OCI-LY7 (cell line): Measurements from ENCODE around the gene CGNL1. TPM values are rescaled to one million over a fixed set of nuclear protein-coding genes. Genes with fewer than 3 reads are reported as not detected.

Experiments
- BruUV-seq: library from RNA; stranded (reverse); fragments of 400-500 nt; replicated peaks from 2 replicates; lab custom pipeline; 2021; lab: Mats Ljungman, UMichigan
- CTCF ChIA-PET: fragments of 300-600 bp; sonication (Branson Sonifier 250); formaldehyde crosslinking; loops from one replicate; lab custom pipeline; 2022; ENCODE audit warnings: antibody characterized with exemption; ENCODE audit not compliant: unreplicated experiment; lab: Charles Lee
- POLR2A ChIA-PET: fragments of 300-600 bp; sonication (Branson Sonifier 250); formaldehyde crosslinking; loops from one replicate; lab custom pipeline; 2022; ENCODE audit warnings: antibody characterized with exemption; lab: Charles Lee
- DNase-seq: peaks from one replicate; pipeline ENCODE4 v3.0.0-alpha.2; 2015; ENCODE audit warnings: low spot score
- H2AFZ ChIP-seq: fragments of 200-600 bp; sonication (generic), shearing (Covaris generic); 2 replicates; pipeline ENCODE4 v1.6.1; 2014; ENCODE audit warnings: mild to moderate bottlenecking, antibody characterized with exemption, low read length, moderate library complexity
- H3K27ac ChIP-seq: fragments of 200-600 bp; sonication (generic); 2 replicates; pipeline ENCODE4 v1.5.1; 2014; ENCODE audit warnings: mixed run types, low read depth, mild to moderate bottlenecking, moderate library complexity, low read length, inconsistent platforms; ENCODE audit not compliant: poor library complexity, severe bottlenecking
- H3K36me3 ChIP-seq: fragments of 200-600 bp; sonication (generic); 2 replicates; pipeline ENCODE4 v1.6.1; 2014; ENCODE audit warnings: mild to moderate bottlenecking, antibody characterized with exemption, low read length, moderate library complexity, mixed read lengths; ENCODE audit not compliant: insufficient read depth
- H3K4me1 ChIP-seq: fragments of 200-600 bp; sonication (generic); 2 replicates; pipeline ENCODE4 v1.5.1; 2014; ENCODE audit warnings: mild to moderate bottlenecking, low read length; ENCODE audit not compliant: insufficient read depth, poor library complexity, severe bottlenecking
- H3K4me2 ChIP-seq: fragments of 200-600 bp; sonication (generic); 2 replicates; pipeline ENCODE4 v1.6.1; 2014; ENCODE audit warnings: mild to moderate bottlenecking, low read length
- H3K4me3 ChIP-seq: fragments of 200-600 bp; sonication (generic); 2 replicates; pipeline ENCODE4 v1.5.1; 2014; ENCODE audit warnings: mild to moderate bottlenecking, low read depth, low read length; ENCODE audit not compliant: poor library complexity, severe bottlenecking
- H3K79me2 ChIP-seq: fragments of 200-600 bp; sonication (generic); 2 replicates; pipeline ENCODE4 v1.6.1; 2016; ENCODE audit warnings: low read depth, mild to moderate bottlenecking, low read length, moderate library complexity, mixed read lengths; ENCODE audit not compliant: insufficient read depth
- H3K9me2 ChIP-seq: fragments of 200-600 bp; sonication (generic); 2 replicates; pipeline ENCODE4 v1.6.1; 2016; ENCODE audit warnings: mild to moderate bottlenecking, low read length, mixed read lengths; ENCODE audit not compliant: insufficient read depth
- H3K9me3 ChIP-seq: fragments of 200-600 bp; sonication (generic); 2 replicates; pipeline ENCODE4 v1.6.1; 2014; ENCODE audit warnings: mild to moderate bottlenecking, mixed run types, low read length, mixed read lengths
- H4K20me1 ChIP-seq: fragments of 200-600 bp; sonication (generic); 2 replicates; pipeline ENCODE4 v1.6.1; 2014; ENCODE audit warnings: mild to moderate bottlenecking, antibody characterized with exemption, low read length, moderate library complexity, mixed read lengths; ENCODE audit not compliant: insufficient read depth
- EZH2phosphoT487 ChIP-seq: fragments of 200-600 bp; sonication (generic); IDR thresholded peaks from 2 replicates; pipeline ENCODE4 v1.6.1; 2018; ENCODE audit warnings: low read depth, borderline replicate concordance, mild to moderate bottlenecking, mixed run types, antibody characterized with exemption, low read length, moderate library complexity, mixed read lengths
- intact Hi-C: fragments of 100-400 bp; cut with micrococcal nuclease; formaldehyde crosslinking; loops from one replicate; pipeline ENCODE4 v1.10.0; 2022; ENCODE audit not compliant: unreplicated experiment
- total RNA-seq, 2 experiments: library from RNA; depleted of rRNA in 1 of 2; stranded (reverse); fragments of >200 nt in 1 of 2; shearing (Covaris generic) in 1 of 2; gene quantifications; 2 replicates each; pipeline ENCODE4 v1.2.3, GENCODE V29; 2014 to 2022
- TF ChIP-seq, protein P1 (sequence below): fragments of 200-600 bp; sonication (generic); conservative IDR thresholded peaks from 2 replicates; pipeline ENCODE4 v1.5.1; 2014; ENCODE audit warnings: mild to moderate bottlenecking, antibody characterized with exemption, low read length, moderate library complexity, mixed read lengths

The CGNL1 gene
- total RNA-seq, 2 experiments from 2014 or later = 0.04 TPM; not detected in 1

DNA sequence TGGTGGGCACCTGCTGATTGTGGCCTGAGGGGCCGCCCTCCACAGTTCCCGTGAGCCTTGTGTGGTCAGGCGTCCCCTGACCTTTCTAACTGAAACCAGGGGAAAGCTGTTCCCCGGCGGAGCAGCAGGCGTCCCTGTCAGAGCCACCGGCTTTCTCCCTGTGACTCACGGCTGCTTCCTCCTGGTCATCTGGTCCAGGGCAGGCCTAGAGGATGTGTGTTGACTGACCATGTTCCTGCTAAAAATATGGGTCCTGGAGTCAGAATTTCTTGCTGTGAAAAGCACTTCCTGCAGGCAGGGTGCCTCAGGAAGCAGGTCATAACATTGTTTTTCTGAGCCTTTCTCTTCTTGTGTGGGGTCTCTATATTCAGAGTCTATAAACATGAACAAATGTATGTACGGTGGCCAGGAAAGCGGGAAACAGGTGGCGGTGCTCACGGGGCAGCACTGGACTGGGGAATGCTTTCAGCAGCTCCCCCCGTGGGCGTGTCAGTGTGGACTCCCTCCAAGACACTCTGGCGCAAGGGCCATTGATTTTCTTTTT is 38.4 kb upstream of the CGNL1 start:
- Histone ChIP-seq H3K4me3 (no peak overlapping the region), H3K79me2 (no peaks in the 10 kb centered on the region), H3K9me2 (no peaks in the 10 kb centered on the region), H3K4me2 (no peak overlapping the region), H4K20me1 (no peaks in the 10 kb centered on the region), H3K9me3 (no peaks in the 10 kb centered on the region), H3K4me1 (no peaks in the 10 kb centered on the region), H3K36me3 (no peaks in the 10 kb centered on the region), H2AFZ (no peak overlapping the region), H3K27ac (no peak overlapping the region)
- no peak for TF ChIP-seq EZH2phosphoT487
- TF ChIP-seq, protein P1, sequence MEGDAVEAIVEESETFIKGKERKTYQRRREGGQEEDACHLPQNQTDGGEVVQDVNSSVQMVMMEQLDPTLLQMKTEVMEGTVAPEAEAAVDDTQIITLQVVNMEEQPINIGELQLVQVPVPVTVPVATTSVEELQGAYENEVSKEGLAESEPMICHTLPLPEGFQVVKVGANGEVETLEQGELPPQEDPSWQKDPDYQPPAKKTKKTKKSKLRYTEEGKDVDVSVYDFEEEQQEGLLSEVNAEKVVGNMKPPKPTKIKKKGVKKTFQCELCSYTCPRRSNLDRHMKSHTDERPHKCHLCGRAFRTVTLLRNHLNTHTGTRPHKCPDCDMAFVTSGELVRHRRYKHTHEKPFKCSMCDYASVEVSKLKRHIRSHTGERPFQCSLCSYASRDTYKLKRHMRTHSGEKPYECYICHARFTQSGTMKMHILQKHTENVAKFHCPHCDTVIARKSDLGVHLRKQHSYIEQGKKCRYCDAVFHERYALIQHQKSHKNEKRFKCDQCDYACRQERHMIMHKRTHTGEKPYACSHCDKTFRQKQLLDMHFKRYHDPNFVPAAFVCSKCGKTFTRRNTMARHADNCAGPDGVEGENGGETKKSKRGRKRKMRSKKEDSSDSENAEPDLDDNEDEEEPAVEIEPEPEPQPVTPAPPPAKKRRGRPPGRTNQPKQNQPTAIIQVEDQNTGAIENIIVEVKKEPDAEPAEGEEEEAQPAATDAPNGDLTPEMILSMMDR = no peak
- no TSS peak for BruUV-seq
- ChIA-PET CTCF (no interaction called here), POLR2A (no interaction called here)
- intact Hi-C loops = no loop called here
- DNase-seq = no peak

DNA sequence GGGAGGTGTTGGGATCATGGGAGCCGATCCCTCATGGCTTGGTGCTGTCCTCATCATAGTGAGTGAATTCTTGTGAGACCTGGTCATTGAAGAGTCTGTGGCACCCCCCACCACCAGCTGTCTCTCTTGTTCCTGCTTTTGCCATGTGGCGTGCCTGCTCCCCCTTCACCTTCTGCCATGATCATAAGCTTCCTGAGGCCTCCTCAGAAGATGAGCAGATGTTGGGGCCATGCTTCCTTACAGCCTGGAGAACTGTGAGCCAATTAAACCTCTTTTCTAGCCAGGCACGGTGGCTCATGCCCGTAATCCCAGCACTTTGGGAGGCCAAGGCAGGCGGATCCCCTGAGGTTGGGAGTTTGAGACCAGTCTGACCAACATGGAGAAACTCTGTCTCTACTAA is 37.0 kb upstream of the CGNL1 start:
- H3K4me2 ChIP-seq = no peak overlapping the region
- H3K4me1 ChIP-seq = no peaks in the 10 kb centered on the region
- H4K20me1 ChIP-seq = no peaks in the 10 kb centered on the region
- H3K36me3 ChIP-seq = no peaks in the 10 kb centered on the region
- intact Hi-C loops = no loop called here
- H3K4me3 ChIP-seq = no peak overlapping the region
- BruUV-seq = no TSS peak
- POLR2A ChIA-PET = no interaction called here
- no peaks in the 10 kb centered on the region for H3K9me2 ChIP-seq
- no peaks in the 10 kb centered on the region for H3K79me2 ChIP-seq
- H3K9me3 ChIP-seq = no peaks in the 10 kb centered on the region
- TF ChIP-seq EZH2phosphoT487 = no peak
- TF ChIP-seq, protein P1 = no peak
- CTCF ChIA-PET = interaction anchor here (3.3 kb wide), 1 partner anchor 189 kb away, joined by 12 read pairs; no protein-coding TSS in a partner anchor
- no peak overlapping the region for H2AFZ ChIP-seq
- H3K27ac ChIP-seq = no peak overlapping the region
- DNase-seq = no peak

DNA sequence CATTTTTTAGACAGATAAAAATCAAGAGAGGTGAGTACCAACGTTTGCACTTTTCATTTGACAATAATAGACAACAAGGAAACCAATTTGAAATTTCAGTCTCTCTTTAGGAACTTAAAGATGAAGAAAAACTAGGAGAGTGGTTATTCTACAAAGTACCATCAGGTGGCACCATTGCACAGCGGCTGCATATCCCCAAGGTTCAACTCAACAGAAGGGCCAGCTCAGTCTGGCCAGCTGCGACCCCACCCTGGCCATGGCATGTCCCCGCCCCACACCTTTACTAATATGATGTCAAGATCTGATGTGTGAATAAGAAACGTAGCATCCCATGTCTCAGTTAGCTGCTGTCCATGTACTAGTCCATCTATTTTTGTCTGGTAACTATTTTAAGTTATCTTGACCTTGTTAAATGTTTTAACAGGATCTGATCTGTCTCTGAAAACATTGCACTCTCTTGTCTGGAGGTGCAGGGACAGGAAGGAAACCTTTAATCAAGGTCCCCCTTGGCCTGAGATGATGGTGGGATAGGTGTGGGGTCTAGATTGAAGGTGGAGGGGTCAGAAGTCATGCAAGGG is 35.5 kb upstream of the CGNL1 start:
- H2AFZ ChIP-seq = no peak overlapping the region
- CTCF ChIA-PET = interaction anchor here (3.3 kb wide), 1 partner anchor 187 kb away, joined by 12 read pairs; no protein-coding TSS in a partner anchor
- H3K79me2 ChIP-seq = no peaks in the 10 kb centered on the region

More for the DNA sequence above, 35.5 kb upstream of the CGNL1 start:
- intact Hi-C loops = loop anchor here (1.0 to 5.0 kb wide), 2 partner anchors 187 to 202 kb away; no protein-coding TSS in a partner anchor
- Histone ChIP-seq H3K4me3 (no peak overlapping the region), H3K9me2 (no peaks in the 10 kb centered on the region), H3K27ac (no peak overlapping the region), H3K4me1 (no peaks in the 10 kb centered on the region), H4K20me1 (no peaks in the 10 kb centered on the region), H3K36me3 (no peaks in the 10 kb centered on the region), H3K9me3 (no peaks in the 10 kb centered on the region), H3K4me2 (no peak overlapping the region)
- BruUV-seq = no TSS peak
- DNase-seq = peak; percentile 56
- POLR2A ChIA-PET = no interaction called here
- no peak for TF ChIP-seq EZH2phosphoT487
- TF ChIP-seq, protein P1 = peak; percentile 94
